Measurements from ENCODE around the gene DMC1.

DNA sequence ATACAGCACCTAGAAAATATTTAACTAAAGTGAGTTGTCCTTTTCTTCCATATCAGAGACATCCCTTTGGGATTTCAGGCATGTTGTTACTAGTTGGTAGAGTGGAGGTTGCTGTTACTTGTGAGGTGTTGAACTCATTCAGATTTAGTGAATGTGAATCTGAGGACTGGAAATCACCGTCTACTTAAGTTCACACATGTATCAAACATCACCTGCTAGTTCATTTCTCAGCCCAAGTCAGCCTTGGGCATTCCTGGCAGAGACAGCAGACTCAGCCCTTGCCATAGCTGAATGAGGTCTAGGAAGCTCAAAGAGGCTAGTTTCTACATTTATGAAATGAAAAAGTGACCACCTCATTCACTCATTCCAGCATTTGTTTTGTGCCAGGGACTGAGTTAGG lies 92.4 kb downstream of the DMC1 start:
- TF ChIP-seq EZH2 (IDR thresholded peaks at IDR 0.05) (no peak), CTCF (IDR thresholded peaks at IDR 0.05) (no peak)

Measured in neural progenitor cell (in vitro differentiated cells).